ENCODE measurements around the gene MSH2. TPM values are rescaled to one million over a fixed set of nuclear protein-coding genes. Genes with fewer than 3 reads are reported as not detected.

MSH2 gene
- total RNA-seq, 1 experiment from 2014 or later: 139 TPM

- no peaks in the 10 kb centered on the region for H3K9me3 Mint-ChIP-seq
These were observed 82.2 kb downstream of the MSH2 start for GRCh38 chr2:47485177-47485576.

More at GRCh38 chr2:47485177-47485576, 82.2 kb downstream of the MSH2 start:
- Mint-ChIP-seq H3K27ac (peak overlapping the region in 1 of 3 experiments; percentile 75; a peak in 2 of 7 replicates), H3K36me3 (ENCODE audit: insufficient read depth in 1 of 3, low read depth in 3 of 3) (peaks cover 33 to 43% (median 34%) of the 10 kb centered on the region in 3 experiments; a peak in 6 of 7 replicates), H3K4me3 (no peak overlapping the region), H3K4me1 (peaks cover 17 to 34% of the 10 kb centered on the region in 2 experiments), H3K27me3 (ENCODE audit: low read depth) (no peaks in the 10 kb centered on the region)
- H2BK120ac ChIP-seq (ENCODE audit: low read depth, low read length, poor library complexity, severe bottlenecking): no peak overlapping the region
- H3K27ac ChIP-seq (ENCODE audit: insufficient read length, low read depth, low read length): no peak overlapping the region
- H4K20me1 ChIP-seq (ENCODE audit: control insufficient read depth, insufficient read depth, insufficient read length): no peaks in the 10 kb centered on the region
- H4K91ac ChIP-seq (ENCODE audit: insufficient read length, low read depth, low read length): no peak overlapping the region
- no peaks in the 10 kb centered on the region for H3K4me1 ChIP-seq (ENCODE audit: insufficient read depth, low read length)
- no peak overlapping the region for H2BK5ac ChIP-seq (ENCODE audit: insufficient read length, low read length)
- no peak overlapping the region for H3T11ph ChIP-seq (ENCODE audit: low read length)
- H3K4ac ChIP-seq (ENCODE audit: low read depth, low read length): no peak overlapping the region
- TF ChIP-seq CTCF (conservative IDR thresholded peaks at IDR 0.05): no peak
- no peak overlapping the region for H2AK5ac ChIP-seq (ENCODE audit: insufficient read length, low read length)
- no peak overlapping the region for H2AFZ ChIP-seq (ENCODE audit: low read length)
- no peaks in the 10 kb centered on the region for H3K27me3 ChIP-seq (ENCODE audit: insufficient read depth, low read length)
- no peak overlapping the region for H3K56ac ChIP-seq (ENCODE audit: insufficient read length, low read depth, low read length)
- H3K23ac ChIP-seq (ENCODE audit: insufficient read length, low read depth, low read length): no peak overlapping the region
- no peak overlapping the region for H4K5ac ChIP-seq (ENCODE audit: insufficient read length, low read depth, low read length)
- no peak overlapping the region for H3K4me2 ChIP-seq (ENCODE audit: insufficient read depth, insufficient read length, low read length)
- no peak overlapping the region for H2BK12ac ChIP-seq (ENCODE audit: insufficient read length, low read depth, low read length)
- no peak overlapping the region for H2BK20ac ChIP-seq (ENCODE audit: low read depth, low read length, poor library complexity, severe bottlenecking)
- no peaks in the 10 kb centered on the region for H3K23me2 ChIP-seq (ENCODE audit: insufficient read length, low read depth, low read length, poor library complexity, severe bottlenecking)
- H3K9ac ChIP-seq (ENCODE audit: extremely low read depth, insufficient read length, low read length): no peak overlapping the region
- H3K14ac ChIP-seq (ENCODE audit: insufficient read depth, low read length): no peak overlapping the region
- H2BK15ac ChIP-seq (ENCODE audit: low read depth, low read length): no peak overlapping the region
- no peak for DNase-seq
- H4K8ac ChIP-seq (replicated peaks; ENCODE audit: insufficient read length, low read depth, low read length): no peak overlapping the region
- no peaks in the 10 kb centered on the region for H3K9me3 ChIP-seq (ENCODE audit: control insufficient read depth, low read depth, low read length)
- no peak overlapping the region for H3K18ac ChIP-seq (ENCODE audit: insufficient read length, low read depth, low read length)
- H3K79me1 ChIP-seq (ENCODE audit: insufficient read depth, low read depth, low read length, poor library complexity, severe bottlenecking): no peaks in the 10 kb centered on the region
- H3K79me2 ChIP-seq (ENCODE audit: insufficient read depth, low read length): no peaks in the 10 kb centered on the region
- no CpG with 5 or more reads among the region's 3 CpGs for WGBS (ENCODE audit: extremely low coverage, insufficient read length, low lambda C conversion rate)
